AG09319 (cell line): ENCODE results near the gene PCDH15.

Experiments
- DNase-seq: peaks from one replicate; pipeline ENCODE4 v3.0.0-alpha.2; 2010; ENCODE audit warnings: low read depth; ENCODE audit errors: extremely low read depth
- TF ChIP-seq, protein P1 (sequence below): IDR thresholded peaks from 2 replicates; pipeline ENCODE4 v1.5.1; 2011; ENCODE audit warnings: low read depth, mild to moderate bottlenecking, inconsistent platforms, low read length, moderate library complexity

The PCDH15 gene

DNA sequence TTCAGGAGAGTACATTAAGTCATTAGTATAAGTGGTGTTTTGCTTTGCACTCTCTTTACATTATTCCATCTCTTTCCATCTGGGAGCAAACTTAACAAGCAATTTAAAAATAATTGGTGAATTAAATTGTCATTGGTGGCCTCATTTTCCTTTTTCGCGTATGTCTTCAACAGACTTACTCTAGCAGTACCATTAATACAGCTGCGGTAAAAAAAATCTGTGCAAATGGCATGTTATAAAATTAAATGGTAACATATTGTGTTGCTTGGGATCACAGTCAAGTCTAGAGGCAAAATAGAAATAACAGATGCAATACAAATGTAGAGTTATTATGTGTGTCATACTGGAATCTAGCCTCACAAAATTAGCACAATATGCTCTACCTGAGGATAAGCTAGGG lies 322.4 kb downstream of the PCDH15 start:
- no peak for DNase-seq
- TF ChIP-seq, protein P1, sequence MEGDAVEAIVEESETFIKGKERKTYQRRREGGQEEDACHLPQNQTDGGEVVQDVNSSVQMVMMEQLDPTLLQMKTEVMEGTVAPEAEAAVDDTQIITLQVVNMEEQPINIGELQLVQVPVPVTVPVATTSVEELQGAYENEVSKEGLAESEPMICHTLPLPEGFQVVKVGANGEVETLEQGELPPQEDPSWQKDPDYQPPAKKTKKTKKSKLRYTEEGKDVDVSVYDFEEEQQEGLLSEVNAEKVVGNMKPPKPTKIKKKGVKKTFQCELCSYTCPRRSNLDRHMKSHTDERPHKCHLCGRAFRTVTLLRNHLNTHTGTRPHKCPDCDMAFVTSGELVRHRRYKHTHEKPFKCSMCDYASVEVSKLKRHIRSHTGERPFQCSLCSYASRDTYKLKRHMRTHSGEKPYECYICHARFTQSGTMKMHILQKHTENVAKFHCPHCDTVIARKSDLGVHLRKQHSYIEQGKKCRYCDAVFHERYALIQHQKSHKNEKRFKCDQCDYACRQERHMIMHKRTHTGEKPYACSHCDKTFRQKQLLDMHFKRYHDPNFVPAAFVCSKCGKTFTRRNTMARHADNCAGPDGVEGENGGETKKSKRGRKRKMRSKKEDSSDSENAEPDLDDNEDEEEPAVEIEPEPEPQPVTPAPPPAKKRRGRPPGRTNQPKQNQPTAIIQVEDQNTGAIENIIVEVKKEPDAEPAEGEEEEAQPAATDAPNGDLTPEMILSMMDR: no peak

DNA sequence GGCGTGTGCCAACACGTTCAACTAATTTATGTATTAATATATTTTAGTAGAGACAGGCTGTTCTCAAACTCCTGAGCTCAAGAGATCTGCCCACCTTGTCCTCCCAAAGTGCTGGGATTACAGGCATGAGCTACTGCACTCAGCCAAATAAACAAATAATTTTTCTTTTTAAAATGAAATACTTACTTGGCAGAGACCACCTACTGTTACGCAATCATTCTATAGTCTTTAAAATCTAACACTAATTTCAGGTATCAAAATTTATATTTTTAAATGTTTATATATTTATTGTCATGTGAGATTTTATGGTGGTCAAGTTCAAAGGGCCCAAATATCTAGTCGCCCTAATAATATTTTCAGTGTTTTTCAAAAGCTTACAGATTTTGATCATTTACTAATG lies 323.3 kb downstream of the PCDH15 start:
- DNase-seq: no peak
- TF ChIP-seq, protein P1: no peak

- TF ChIP-seq, protein P1: no peak
- DNase-seq: no peak
These were observed 330.8 kb downstream of the PCDH15 start for GRCh38 chr10:54470324-54470631.

DNA sequence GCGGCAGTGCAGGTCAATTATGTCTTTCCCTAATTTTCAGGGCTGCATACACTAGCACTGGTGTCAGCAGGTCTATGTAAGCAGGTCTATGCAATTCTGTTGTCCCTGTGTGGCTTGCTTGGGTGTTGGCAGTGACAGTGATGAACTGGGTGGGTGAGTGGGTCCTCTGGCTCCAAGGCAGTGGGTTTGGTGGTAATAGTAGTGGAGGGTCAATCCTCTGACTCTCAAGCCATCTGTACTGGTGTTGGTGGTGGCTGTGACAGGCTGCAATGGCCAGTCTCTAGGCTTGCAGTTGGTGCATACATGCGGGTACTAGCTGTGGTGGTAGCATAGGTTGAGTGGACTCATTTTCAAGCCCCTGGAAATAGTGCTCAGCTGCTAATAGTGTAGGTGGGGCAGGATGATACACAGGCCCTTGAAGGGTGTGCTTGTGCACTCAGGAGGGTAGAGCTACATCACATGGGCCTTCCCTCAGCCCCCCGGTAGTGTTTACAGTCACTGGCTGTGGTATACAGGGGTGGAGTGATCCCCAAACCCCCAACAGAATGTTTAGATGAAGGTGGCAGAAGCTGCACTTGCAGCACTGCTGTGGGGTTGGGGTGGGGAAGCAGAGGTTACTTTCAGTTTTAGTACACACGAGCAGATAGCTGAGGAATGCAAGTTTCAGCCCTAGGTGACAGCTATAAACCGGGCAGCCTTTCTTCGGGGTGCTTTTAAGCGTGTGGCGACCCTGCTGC lies 331.3 kb downstream of the PCDH15 start:
- TF ChIP-seq, protein P1: no peak
- DNase-seq: no peak

- no peak for DNase-seq
- TF ChIP-seq, protein P1: no peak
These were observed 346.8 kb downstream of the PCDH15 start for GRCh38 chr10:54454271-54454670.

GRCh38 chr10:54449056-54449455 lies 352.0 kb downstream of the PCDH15 start:
- no peak for DNase-seq
- TF ChIP-seq, protein P1: no peak

DNA sequence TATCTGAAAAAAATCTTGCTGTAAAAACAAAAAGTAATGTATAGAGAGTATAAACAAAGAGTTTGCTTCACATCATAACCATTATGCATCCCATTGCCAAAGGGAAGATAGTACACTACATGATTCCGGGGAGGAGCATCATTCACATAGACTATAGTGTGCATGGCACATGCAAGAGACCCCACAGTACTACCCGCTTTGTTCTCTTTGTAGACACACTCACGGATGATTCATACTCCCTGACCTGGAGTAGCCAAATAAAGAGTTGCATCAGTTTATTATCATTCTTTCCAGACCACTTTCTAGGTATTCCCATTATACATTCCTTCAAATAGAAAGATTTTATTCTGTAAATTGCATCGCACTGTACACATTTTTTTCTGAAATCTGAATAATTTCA lies 356.9 kb downstream of the PCDH15 start:
- TF ChIP-seq, protein P1: no peak

More for the DNA sequence above, 356.9 kb downstream of the PCDH15 start:
- DNase-seq: no peak
